GM21381 (cell line): ENCODE results near the gene MMS19.
A peak's percentile ranks its signal among the peaks of the same experiment; 100 is the strongest.

Experiments
- ATAC-seq: cut with Tn5 transposase; IDR thresholded peaks from one replicate; pipeline ENCODE4 v1.9.1; 2021; ENCODE audit warnings: mild to moderate bottlenecking, moderate library complexity; ENCODE audit not compliant: unreplicated experiment

Gene MMS19

GRCh38 chr10:97465982-97466381 is 32.2 kb downstream of the MMS19 start:
- no peak for ATAC-seq

- ATAC-seq = no peak
These were observed 34.0 kb downstream of the MMS19 start for GRCh38 chr10:97464226-97464625.

- ATAC-seq = no peak
These were observed 34.7 kb downstream of the MMS19 start for GRCh38 chr10:97463363-97464132.

GRCh38 chr10:97462309-97462708 is 35.9 kb downstream of the MMS19 start:
- no peak for ATAC-seq

- ATAC-seq = no peak
These were observed 38.3 kb downstream of the MMS19 start for GRCh38 chr10:97459933-97460332.

- no peak for ATAC-seq
These were observed 39.1 kb downstream of the MMS19 start for GRCh38 chr10:97459111-97459510.

- no peak for ATAC-seq
These were observed 41.5 kb downstream of the MMS19 start for GRCh38 chr10:97456686-97457065.

- ATAC-seq = no peak
These were observed 42.1 kb downstream of the MMS19 start for GRCh38 chr10:97456034-97456685.

GRCh38 chr10:97454330-97455036 is 43.7 kb downstream of the MMS19 start:
- no peak for ATAC-seq

- no peak for ATAC-seq
These were observed 45.9 kb downstream of the MMS19 start for GRCh38 chr10:97452352-97452751.

GRCh38 chr10:97451605-97452004 is 46.6 kb downstream of the MMS19 start:
- no peak for ATAC-seq

- no peak for ATAC-seq
These were observed 47.4 kb downstream of the MMS19 start for GRCh38 chr10:97450828-97451227.

GRCh38 chr10:97445722-97446639 is 52.2 kb downstream of the MMS19 start, which contains the start of the genes EXOSC1 and ZDHHC16:
Gene EXOSC1, minus strand, starts transcription at chr10:97446006. Its CDS starts 21 bp downstream, at chr10:97445985.
Gene ZDHHC16, plus strand, starts transcription at chr10:97446175. Its CDS starts 5,501 bp downstream, at chr10:97451676.
- ATAC-seq = peak; percentile 95

- ATAC-seq = no peak
These were observed 52.9 kb downstream of the MMS19 start for GRCh38 chr10:97445357-97445721.

- ATAC-seq = no peak
These were observed 54.0 kb downstream of the MMS19 start for GRCh38 chr10:97444212-97444611.

GRCh38 chr10:97442277-97442676 is 55.9 kb downstream of the MMS19 start:
- ATAC-seq = no peak

GRCh38 chr10:97435211-97435610 is 63.0 kb downstream of the MMS19 start:
- no peak for ATAC-seq

- no peak for ATAC-seq
These were observed 63.7 kb downstream of the MMS19 start for GRCh38 chr10:97434557-97434956.

GRCh38 chr10:97434055-97434454 is 64.2 kb downstream of the MMS19 start:
- no peak for ATAC-seq

GRCh38 chr10:97428572-97428981 is 69.6 kb downstream of the MMS19 start:
- ATAC-seq = no peak
